ENCODE data around the gene EFNB1.

Gene EFNB1

GRCh38 chrX:68833855-68834331 lies 5.1 kb downstream of the EFNB1 start:
- TF ChIP-seq CTCF (conservative IDR thresholded peaks at IDR 0.05; ENCODE audit: low read depth, low read length), result no peak
- no peak for DNase-seq (ENCODE audit: low read depth)
- H3K4me3 ChIP-seq (ENCODE audit: low read length), result no peak overlapping the region

- DNase-seq (ENCODE audit: low read depth), result no peak
- TF ChIP-seq CTCF (conservative IDR thresholded peaks at IDR 0.05; ENCODE audit: low read depth, low read length), result no peak
- no peak overlapping the region for H3K4me3 ChIP-seq (ENCODE audit: low read length)
Measured at GRCh38 chrX:68834371-68835103, 5.7 kb downstream of the EFNB1 start.

- no peak for DNase-seq (ENCODE audit: low read depth)
- H3K4me3 ChIP-seq (ENCODE audit: low read length), result no peak overlapping the region
- no peak for TF ChIP-seq CTCF (conservative IDR thresholded peaks at IDR 0.05; ENCODE audit: low read depth, low read length)
Measured at GRCh38 chrX:68835104-68835442, 6.3 kb downstream of the EFNB1 start.

- H3K4me3 ChIP-seq (ENCODE audit: low read length), result no peak overlapping the region
- TF ChIP-seq CTCF (conservative IDR thresholded peaks at IDR 0.05; ENCODE audit: low read depth, low read length), result no peak
- DNase-seq (ENCODE audit: low read depth), result no peak
Measured at GRCh38 chrX:68835468-68835867, 6.6 kb downstream of the EFNB1 start.

GRCh38 chrX:68837119-68837518 lies 8.3 kb downstream of the EFNB1 start:
- no peak for TF ChIP-seq CTCF (conservative IDR thresholded peaks at IDR 0.05; ENCODE audit: low read depth, low read length)
- no peak for DNase-seq (ENCODE audit: low read depth)
- H3K4me3 ChIP-seq (ENCODE audit: low read length), result no peak overlapping the region

- TF ChIP-seq CTCF (conservative IDR thresholded peaks at IDR 0.05; ENCODE audit: low read depth, low read length), result no peak
- no peak overlapping the region for H3K4me3 ChIP-seq (ENCODE audit: low read length)
- no peak for DNase-seq (ENCODE audit: low read depth)
Measured at GRCh38 chrX:68838571-68838910, 9.7 kb downstream of the EFNB1 start.

GRCh38 chrX:68839771-68840170 lies 10.9 kb downstream of the EFNB1 start:
- no peak for DNase-seq (ENCODE audit: low read depth)
- no peak for TF ChIP-seq CTCF (conservative IDR thresholded peaks at IDR 0.05; ENCODE audit: low read depth, low read length)
- no peak overlapping the region for H3K4me3 ChIP-seq (ENCODE audit: low read length)

Measured in retinal pigment epithelial cell (primary cell).